AG10803 (cell line): Measurements from ENCODE around the gene CST6.

ENCODE experiments used
- DNase-seq: peaks from one replicate; pipeline ENCODE4 v3.0.0; 2010; ENCODE audit warnings: low read depth
- H3K4me3 ChIP-seq: 2 replicates; pipeline ENCODE4 v1.5.1; 2011; ENCODE audit warnings: mild to moderate bottlenecking, low read length, control low read depth
- CTCF ChIP-seq: conservative IDR thresholded peaks from 2 replicates; pipeline ENCODE4 v1.5.1; 2011; ENCODE audit warnings: mild to moderate bottlenecking, low read length, control low read depth, inconsistent platforms

CST6 gene

GRCh38 chr11:66048547-66049323, 36.9 kb downstream of the CST6 start, which contains the start of gene GAL3ST3:
Gene GAL3ST3 (minus strand): TSS chr11:66049161. CDS start chr11:66045415, 3,746 bp downstream.
- H3K4me3 ChIP-seq: no peak within 1 kb of the TSS
- no peak for DNase-seq
- TF ChIP-seq CTCF: no peak

GRCh38 chr11:66050581-66051231, 38.9 kb downstream of the CST6 start:
- no peak for DNase-seq
- H3K4me3 ChIP-seq: no peak overlapping the region
- no peak for TF ChIP-seq CTCF

- no peak for TF ChIP-seq CTCF
- DNase-seq: no peak
- H3K4me3 ChIP-seq: peak overlapping the region; percentile 77
These were observed 39.6 kb downstream of the CST6 start for GRCh38 chr11:66051371-66051765.

- no peak for TF ChIP-seq CTCF
- peak; percentile 98 for DNase-seq
- peak within 1 kb of the TSS; percentile 77 for H3K4me3 ChIP-seq
These were observed 40.2 kb downstream of the CST6 start, which contains the start of gene SF3B2 for GRCh38 chr11:66051766-66052663. Gene SF3B2 (plus strand): TSS chr11:66052364. CDS start chr11:66052385, 21 bp downstream.

- peak overlapping the region; percentile 77 for H3K4me3 ChIP-seq
- TF ChIP-seq CTCF: no peak
- DNase-seq: no peak
These were observed 40.8 kb downstream of the CST6 start for GRCh38 chr11:66052664-66052982.

- DNase-seq: no peak
- TF ChIP-seq CTCF: no peak
- no peak overlapping the region for H3K4me3 ChIP-seq
These were observed 43.2 kb downstream of the CST6 start for GRCh38 chr11:66055021-66055420.
